Measurements from ENCODE around the gene CASKIN2. TPM values are rescaled to one million over a fixed set of nuclear protein-coding genes. Genes with fewer than 3 reads are reported as not detected.
A peak's percentile ranks its signal among the peaks of the same experiment; 100 is the strongest.

The CASKIN2 gene
- total and polyA plus RNA-seq, 11 donors, result 19.5 to 51.2 (median 36.9) TPM

- Histone ChIP-seq H3K4me3 (peak overlapping the region in 2 of 12 donors; percentile 3), H3K36me3 (peaks cover 0 to 17% (median under 1%) of the 10 kb centered on the region in 9 donors), H3K27me3 (no peaks in the 10 kb centered on the region), H3K27ac (peak overlapping the region in 10 of 12 donors; percentile 20 to 77 (median 55)), H3K4me1 (peaks cover 6 to 75% (median 56%) of the 10 kb centered on the region in 12 donors), H3K9me3 (no peaks in the 10 kb centered on the region)
- no peak for ATAC-seq
- peak in 1 of 5 donors; percentile 26 for DNase-seq
- intact Hi-C loops (cut with DNase I), result no loop called here
- WGBS, 4 donors, result 70 to 83% (median 77%) methylated on average over 5 to 12 of the region's 12 CpGs
- TF ChIP-seq CTCF (IDR thresholded peaks at IDR 0.05) (no peak), POLR2A (IDR thresholded peaks at IDR 0.05) (no peak)
These were observed 29.6 kb downstream of the CASKIN2 start for GRCh38 chr17:75485688-75486087.

GRCh38 chr17:75482098-75482942 is 33.0 kb downstream of the CASKIN2 start:
- no peak overlapping the region for H3K27ac ChIP-seq
- intact Hi-C loops (cut with DNase I), result no loop called here
- WGBS, 4 donors, result 89 to 91% (median 90%) methylated on average over 16 of the region's 16 CpGs

GRCh38 chr17:75481194-75482068 is 33.9 kb downstream of the CASKIN2 start:
- no peak for TF ChIP-seq POLR2A (IDR thresholded peaks at IDR 0.05)
- no peak for TF ChIP-seq CTCF (IDR thresholded peaks at IDR 0.05)
- peaks cover 0 to 4% (median 0%) of the 10 kb centered on the region in 9 donors for H3K36me3 ChIP-seq
- H3K4me1 ChIP-seq, result peaks cover 9 to 61% (median 37%) of the 10 kb centered on the region in 12 donors
- WGBS, 4 donors, result 72 to 84% (median 82%) methylated on average over 11 to 13 of the region's 13 CpGs
- H3K9me3 ChIP-seq, result no peaks in the 10 kb centered on the region
- DNase-seq (peak in 1 of 5 donors; percentile 15), ATAC-seq (no peak)
- intact Hi-C loops (cut with DNase I), result no loop called here
- H3K4me3 ChIP-seq, result no peak overlapping the region
- peak overlapping the region in 2 of 12 donors; percentile 4 to 9 for H3K27ac ChIP-seq
- H3K27me3 ChIP-seq, result no peaks in the 10 kb centered on the region

More at GRCh38 chr17:75482098-75482942, 33.0 kb downstream of the CASKIN2 start:
- Histone ChIP-seq H3K36me3 (peaks cover 0 to 4% (median 0%) of the 10 kb centered on the region in 9 donors), H3K9me3 (no peaks in the 10 kb centered on the region), H3K4me1 (peaks cover under 1 to 61% (median 35%) of the 10 kb centered on the region in 12 donors), H3K4me3 (no peak overlapping the region), H3K27me3 (no peaks in the 10 kb centered on the region)
- ATAC-seq (no peak), DNase-seq (peak in 1 of 5 donors; percentile 18)
- no peak for TF ChIP-seq CTCF (IDR thresholded peaks at IDR 0.05)
- TF ChIP-seq POLR2A (IDR thresholded peaks at IDR 0.05), result no peak

All from heart left ventricle (tissue), 16 donors.